ELR (cell line): ENCODE results near the gene EVA1A.

Source experiments
- DNase-seq: peaks from one replicate; pipeline ENCODE4 v3.0.0-alpha.2; 2015; ENCODE audit warnings: low read depth

EVA1A gene

GRCh38 chr2:75589391-75590105 is 28.8 kb upstream of the EVA1A start:
- no peak for DNase-seq

- peak; percentile 87 for DNase-seq
Measured at GRCh38 chr2:75587954-75588587, 27.3 kb upstream of the EVA1A start.

- no peak for DNase-seq
Measured at GRCh38 chr2:75586971-75587370, 26.2 kb upstream of the EVA1A start.

- DNase-seq: peak; percentile 58
Measured at GRCh38 chr2:75582840-75583239, 22.1 kb upstream of the EVA1A start.

- no peak for DNase-seq
Measured at GRCh38 chr2:75580606-75581005, 19.9 kb upstream of the EVA1A start.

- no peak for DNase-seq
Measured at GRCh38 chr2:75580156-75580555, 19.4 kb upstream of the EVA1A start.

GRCh38 chr2:75579186-75579585 is 18.4 kb upstream of the EVA1A start:
- no peak for DNase-seq

GRCh38 chr2:75577280-75577679 is 16.5 kb upstream of the EVA1A start:
- DNase-seq: no peak

- peak; percentile 55 for DNase-seq
Measured at GRCh38 chr2:75574106-75574505, 13.4 kb upstream of the EVA1A start.

GRCh38 chr2:75573145-75573878 is 12.6 kb upstream of the EVA1A start:
- DNase-seq: no peak

GRCh38 chr2:75571730-75572430 is 11.1 kb upstream of the EVA1A start:
- peak; percentile 36 for DNase-seq

GRCh38 chr2:75570948-75571729 is 10.4 kb upstream of the EVA1A start:
- DNase-seq: no peak

- no peak for DNase-seq
Measured at GRCh38 chr2:75570024-75570947, 9.5 kb upstream of the EVA1A start.

GRCh38 chr2:75569546-75569945 is 8.8 kb upstream of the EVA1A start:
- no peak for DNase-seq

- no peak for DNase-seq
Measured at GRCh38 chr2:75568174-75568573, 7.4 kb upstream of the EVA1A start.

GRCh38 chr2:75565472-75566462 is 5.0 kb upstream of the EVA1A start:
- DNase-seq: peak; percentile 35

GRCh38 chr2:75564713-75565359 is 4.1 kb upstream of the EVA1A start:
- DNase-seq: no peak

- DNase-seq: no peak
Measured at GRCh38 chr2:75564026-75564688, 3.4 kb upstream of the EVA1A start.
